Fibroblast of lung (primary cell): Measurements from ENCODE around the gene PSMC3. TPM values are rescaled to one million over a fixed set of nuclear protein-coding genes. Genes with fewer than 3 reads are reported as not detected.
A peak's percentile ranks its signal among the peaks of the same experiment; 100 is the strongest.

Experiments used
- DNase-seq, 2 donors: peaks; one replicate each; pipeline versions ENCODE4 v3.0.0 to v3.0.0-alpha.2; 2010; ENCODE audit warnings: low read depth in 2 of 2
- H2AFZ ChIP-seq: 2 replicates; pipeline ENCODE4 v1.5.1; 2012; ENCODE audit warnings: low read length, control low read depth, inconsistent platforms
- H3K27ac ChIP-seq: 2 replicates; pipeline ENCODE4 v1.5.1; 2011; ENCODE audit warnings: low read length, control low read depth; ENCODE audit not compliant: insufficient read depth
- H3K27me3 ChIP-seq: 2 replicates; pipeline ENCODE4 v1.5.1; 2011; ENCODE audit warnings: mild to moderate bottlenecking, low read length; ENCODE audit not compliant: control insufficient read depth, insufficient read depth
- H3K36me3 ChIP-seq: 2 replicates; pipeline ENCODE4 v1.5.1; 2011; ENCODE audit warnings: low read length; ENCODE audit not compliant: control insufficient read depth, insufficient read depth
- H3K4me1 ChIP-seq: 2 replicates; pipeline ENCODE4 v1.5.1; 2011; ENCODE audit warnings: low read length; ENCODE audit not compliant: control insufficient read depth, insufficient read depth; ENCODE audit errors: extremely low read depth
- H3K4me2 ChIP-seq: 2 replicates; pipeline ENCODE4 v1.5.1; 2011; ENCODE audit warnings: low read length, control low read depth; ENCODE audit not compliant: insufficient read depth; ENCODE audit errors: extremely low read depth
- H3K4me3 ChIP-seq, 4 experiments: fragments of 200-600 bp in 1 of 4; sonication (generic) in 1 of 4; replicated peaks in 1 of 4; 2 replicates each; pipeline ENCODE4 v1.5.1; 2011 to 2016; ENCODE audit warnings: low read length in 4 of 4, low read depth in 3 of 4, mild to moderate bottlenecking in 3 of 4, control low read depth in 2 of 4, inconsistent platforms in 1 of 4, mixed read lengths in 1 of 4; ENCODE audit not compliant: insufficient read depth in 1 of 4; ENCODE audit errors: control extremely low read depth in 1 of 4
- H3K79me2 ChIP-seq: 2 replicates; pipeline ENCODE4 v1.5.1; 2012; ENCODE audit warnings: mild to moderate bottlenecking, low read length, inconsistent platforms; ENCODE audit not compliant: control insufficient read depth, insufficient read depth
- H3K9ac ChIP-seq: 2 replicates; pipeline ENCODE4 v1.5.1; 2011; ENCODE audit warnings: mild to moderate bottlenecking, low read length, control low read depth; ENCODE audit not compliant: insufficient read depth
- H3K9me3 ChIP-seq: 2 replicates; pipeline ENCODE4 v1.5.1; 2012; ENCODE audit warnings: low read depth, low read length; ENCODE audit not compliant: control insufficient read depth, insufficient read depth
- H4K20me1 ChIP-seq: 2 replicates; pipeline ENCODE4 v1.5.1; 2011; ENCODE audit warnings: low read length; ENCODE audit not compliant: control insufficient read depth, insufficient read depth; ENCODE audit errors: extremely low read depth
- CTCF ChIP-seq, 2 donors: IDR thresholded peaks in 1 of 2; conservative IDR thresholded peaks in 1 of 2; 1 replicate in 1 of 2; 2 replicates in 1 of 2; pipeline ENCODE4 v1.5.1; 2011 to 2012; ENCODE audit warnings: low read length in 2 of 2, control low read depth in 1 of 2, inconsistent platforms in 1 of 2, low read depth in 1 of 2, mild to moderate bottlenecking in 1 of 2
- EZH2 ChIP-seq: IDR thresholded peaks from 2 replicates; pipeline ENCODE4 v1.5.1; 2012; ENCODE audit warnings: low read length, control low read depth, mild to moderate bottlenecking; ENCODE audit errors: missing control alignments
- polyA minus RNA-seq: library from RNA; depleted of rRNA, polyadenylated mRNA; stranded (reverse); fragments of >200 nt; gene quantifications from 2 replicates; pipeline ENCODE4 v1.2.3, GENCODE V29; 2011; ENCODE audit warnings: low replicate concordance
- polyA plus RNA-seq, 2 donors: library from polyadenylated mRNA; depleted of rRNA in 1 of 2; stranded (reverse) in 1 of 2; unstranded in 1 of 2; fragments of >200 nt; gene quantifications; 2 replicates each; pipeline ENCODE4 v1.2.1, GENCODE V29; 2011 to 2012; ENCODE audit warnings: missing spikeins in 1 of 2
- total RNA-seq: library from RNA; depleted of rRNA; stranded (reverse); fragments of >200 nt; gene quantifications from 2 replicates; pipeline ENCODE4 v1.2.1, GENCODE V29; 2014

Gene PSMC3
- 107 and 155 TPM in 2 replicates for total RNA-seq
- polyA plus RNA-seq, result 294 and 353 TPM in 2 replicates
- 291 and 347 TPM in 2 replicates for polyA plus RNA-seq (2012)
- polyA minus RNA-seq, result 87.6 and 137 TPM in 2 replicates

- Histone ChIP-seq H3K4me1 (peaks cover 4% of the 10 kb centered on the region), H2AFZ (peak within 1 kb of the TSS; percentile 95), H3K36me3 (peaks cover 20% of the 10 kb centered on the region), H3K27me3 (no peaks in the 10 kb centered on the region), H3K27ac (peak within 1 kb of the TSS; percentile 97), H4K20me1 (no peaks in the 10 kb centered on the region), H3K9ac (peak within 1 kb of the TSS; percentile 96), H3K4me2 (peak within 1 kb of the TSS; percentile 98), H3K9me3 (no peaks in the 10 kb centered on the region), H3K4me3 (peak within 1 kb of the TSS; percentile 64 to 98 (median 85)), H3K79me2 (peaks cover 24% of the 10 kb centered on the region)
- DNase-seq, result peak; percentile 91 to 96
- TF ChIP-seq CTCF (conservative IDR thresholded peaks at IDR 0.05 in 1 of 2, IDR thresholded peaks at IDR 0.05 in 1 of 2; ENCODE audit: low read depth in 1 of 2, low read length in 2 of 2), result no peak
- no peak for TF ChIP-seq EZH2
These were observed at the start of gene PSMC3 for GRCh38 chr11:47426062-47426956. TSS of gene PSMC3 (minus strand) at chr11:47426439. CDS start at chr11:47426279, 160 bp downstream.

- DNase-seq, result no peak
- H3K36me3 ChIP-seq, result peaks cover 29% of the 10 kb centered on the region
- peaks cover 24% of the 10 kb centered on the region for H3K79me2 ChIP-seq
These were observed 44.4 kb upstream of the PSMC3 start for GRCh38 chr11:47470671-47471070.

More at GRCh38 chr11:47470671-47471070, 44.4 kb upstream of the PSMC3 start:
- H3K9ac ChIP-seq, result no peak overlapping the region
- H3K4me3 ChIP-seq, result no peak overlapping the region
- no peaks in the 10 kb centered on the region for H3K27me3 ChIP-seq
- TF ChIP-seq CTCF (conservative IDR thresholded peaks at IDR 0.05 in 1 of 2, IDR thresholded peaks at IDR 0.05 in 1 of 2; ENCODE audit: low read depth in 1 of 2, low read length in 2 of 2), result no peak
- TF ChIP-seq EZH2, result no peak
- H2AFZ ChIP-seq, result no peak overlapping the region
- no peaks in the 10 kb centered on the region for H3K9me3 ChIP-seq
- no peaks in the 10 kb centered on the region for H4K20me1 ChIP-seq
- no peak overlapping the region for H3K4me2 ChIP-seq
- H3K27ac ChIP-seq, result no peak overlapping the region
- H3K4me1 ChIP-seq, result peaks cover 11% of the 10 kb centered on the region
